ENCODE results near the gene DEFB108B.
"Not testable (repeated sequence)": the region's sequence is repeated elsewhere in the genome, so short reads cannot be mapped to it uniquely, and the experiment has no call there.

DNA sequence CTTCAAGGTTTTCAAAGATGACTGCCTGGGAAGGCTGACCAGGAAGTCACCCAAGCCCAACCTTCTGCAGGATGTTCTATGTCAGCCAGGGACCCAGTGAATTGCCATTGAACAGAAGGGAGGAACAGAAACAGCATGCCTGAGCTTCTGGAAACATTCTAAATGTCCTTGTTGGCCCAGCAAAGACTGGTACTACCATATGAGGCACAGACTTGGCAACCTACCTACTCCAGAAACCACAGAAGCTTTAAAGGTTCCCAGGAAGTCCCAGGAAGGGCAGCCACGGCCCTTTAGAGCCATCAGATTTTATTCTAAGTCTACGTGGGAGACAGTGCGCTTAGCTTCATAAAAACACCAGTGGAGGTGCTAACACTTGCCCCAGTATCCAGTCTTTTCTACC, 20.5 kb upstream of the DEFB108B start:
- not testable (repeated sequence) for TF ChIP-seq POLR2A (IDR thresholded peaks at IDR 0.05)
- TF ChIP-seq, protein P1, sequence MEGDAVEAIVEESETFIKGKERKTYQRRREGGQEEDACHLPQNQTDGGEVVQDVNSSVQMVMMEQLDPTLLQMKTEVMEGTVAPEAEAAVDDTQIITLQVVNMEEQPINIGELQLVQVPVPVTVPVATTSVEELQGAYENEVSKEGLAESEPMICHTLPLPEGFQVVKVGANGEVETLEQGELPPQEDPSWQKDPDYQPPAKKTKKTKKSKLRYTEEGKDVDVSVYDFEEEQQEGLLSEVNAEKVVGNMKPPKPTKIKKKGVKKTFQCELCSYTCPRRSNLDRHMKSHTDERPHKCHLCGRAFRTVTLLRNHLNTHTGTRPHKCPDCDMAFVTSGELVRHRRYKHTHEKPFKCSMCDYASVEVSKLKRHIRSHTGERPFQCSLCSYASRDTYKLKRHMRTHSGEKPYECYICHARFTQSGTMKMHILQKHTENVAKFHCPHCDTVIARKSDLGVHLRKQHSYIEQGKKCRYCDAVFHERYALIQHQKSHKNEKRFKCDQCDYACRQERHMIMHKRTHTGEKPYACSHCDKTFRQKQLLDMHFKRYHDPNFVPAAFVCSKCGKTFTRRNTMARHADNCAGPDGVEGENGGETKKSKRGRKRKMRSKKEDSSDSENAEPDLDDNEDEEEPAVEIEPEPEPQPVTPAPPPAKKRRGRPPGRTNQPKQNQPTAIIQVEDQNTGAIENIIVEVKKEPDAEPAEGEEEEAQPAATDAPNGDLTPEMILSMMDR (IDR thresholded peaks at IDR 0.05): not testable (repeated sequence)

Data from thyroid gland (tissue), 4 donors.